Measurements from ENCODE around the gene BCL6B.

BCL6B gene

DNA sequence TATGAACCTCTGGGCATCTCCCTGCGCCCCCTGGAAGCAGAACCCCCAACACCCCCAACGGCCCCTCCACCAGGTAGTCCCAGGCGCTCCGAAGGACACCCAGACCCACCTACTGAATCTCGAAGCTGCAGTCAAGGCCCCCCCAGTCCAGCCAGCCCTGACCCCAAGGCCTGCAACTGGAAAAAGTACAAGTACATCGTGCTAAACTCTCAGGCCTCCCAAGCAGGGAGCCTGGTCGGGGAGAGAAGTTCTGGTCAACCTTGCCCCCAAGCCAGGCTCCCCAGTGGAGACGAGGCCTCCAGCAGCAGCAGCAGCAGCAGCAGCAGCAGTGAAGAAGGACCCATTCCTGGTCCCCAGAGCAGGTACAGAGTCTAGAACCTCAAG is 1.5 kb downstream of the BCL6B start:
- no peak for TF ChIP-seq TCF12 (IDR thresholded peaks at IDR 0.05; ENCODE audit: low read depth)
- TF ChIP-seq TEAD4 (IDR thresholded peaks at IDR 0.05) = no peak
- TF ChIP-seq, protein P1, sequence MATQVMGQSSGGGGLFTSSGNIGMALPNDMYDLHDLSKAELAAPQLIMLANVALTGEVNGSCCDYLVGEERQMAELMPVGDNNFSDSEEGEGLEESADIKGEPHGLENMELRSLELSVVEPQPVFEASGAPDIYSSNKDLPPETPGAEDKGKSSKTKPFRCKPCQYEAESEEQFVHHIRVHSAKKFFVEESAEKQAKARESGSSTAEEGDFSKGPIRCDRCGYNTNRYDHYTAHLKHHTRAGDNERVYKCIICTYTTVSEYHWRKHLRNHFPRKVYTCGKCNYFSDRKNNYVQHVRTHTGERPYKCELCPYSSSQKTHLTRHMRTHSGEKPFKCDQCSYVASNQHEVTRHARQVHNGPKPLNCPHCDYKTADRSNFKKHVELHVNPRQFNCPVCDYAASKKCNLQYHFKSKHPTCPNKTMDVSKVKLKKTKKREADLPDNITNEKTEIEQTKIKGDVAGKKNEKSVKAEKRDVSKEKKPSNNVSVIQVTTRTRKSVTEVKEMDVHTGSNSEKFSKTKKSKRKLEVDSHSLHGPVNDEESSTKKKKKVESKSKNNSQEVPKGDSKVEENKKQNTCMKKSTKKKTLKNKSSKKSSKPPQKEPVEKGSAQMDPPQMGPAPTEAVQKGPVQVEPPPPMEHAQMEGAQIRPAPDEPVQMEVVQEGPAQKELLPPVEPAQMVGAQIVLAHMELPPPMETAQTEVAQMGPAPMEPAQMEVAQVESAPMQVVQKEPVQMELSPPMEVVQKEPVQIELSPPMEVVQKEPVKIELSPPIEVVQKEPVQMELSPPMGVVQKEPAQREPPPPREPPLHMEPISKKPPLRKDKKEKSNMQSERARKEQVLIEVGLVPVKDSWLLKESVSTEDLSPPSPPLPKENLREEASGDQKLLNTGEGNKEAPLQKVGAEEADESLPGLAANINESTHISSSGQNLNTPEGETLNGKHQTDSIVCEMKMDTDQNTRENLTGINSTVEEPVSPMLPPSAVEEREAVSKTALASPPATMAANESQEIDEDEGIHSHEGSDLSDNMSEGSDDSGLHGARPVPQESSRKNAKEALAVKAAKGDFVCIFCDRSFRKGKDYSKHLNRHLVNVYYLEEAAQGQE (IDR thresholded peaks at IDR 0.05; ENCODE audit: low read depth) = no peak
- TF ChIP-seq NFIC (IDR thresholded peaks at IDR 0.05) = no peak; the same call in 1 of the 2 replicates
- no peak for TF ChIP-seq RAD21 (IDR thresholded peaks at IDR 0.05; ENCODE audit: low read depth)
- no peak for TF ChIP-seq FOXM1 (IDR thresholded peaks at IDR 0.05; ENCODE audit: borderline replicate concordance, low read depth)
- TF ChIP-seq CREB1 (IDR thresholded peaks at IDR 0.05; ENCODE audit: low read depth) = no peak
- TF ChIP-seq, protein P2, sequence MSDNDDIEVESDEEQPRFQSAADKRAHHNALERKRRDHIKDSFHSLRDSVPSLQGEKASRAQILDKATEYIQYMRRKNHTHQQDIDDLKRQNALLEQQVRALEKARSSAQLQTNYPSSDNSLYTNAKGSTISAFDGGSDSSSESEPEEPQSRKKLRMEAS (IDR thresholded peaks at IDR 0.05) = no peak
- TF ChIP-seq EGR1 (IDR thresholded peaks at IDR 0.05) = no peak
- TF ChIP-seq, protein P3, sequence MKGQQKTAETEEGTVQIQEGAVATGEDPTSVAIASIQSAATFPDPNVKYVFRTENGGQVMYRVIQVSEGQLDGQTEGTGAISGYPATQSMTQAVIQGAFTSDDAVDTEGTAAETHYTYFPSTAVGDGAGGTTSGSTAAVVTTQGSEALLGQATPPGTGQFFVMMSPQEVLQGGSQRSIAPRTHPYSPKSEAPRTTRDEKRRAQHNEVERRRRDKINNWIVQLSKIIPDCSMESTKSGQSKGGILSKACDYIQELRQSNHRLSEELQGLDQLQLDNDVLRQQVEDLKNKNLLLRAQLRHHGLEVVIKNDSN (IDR thresholded peaks at IDR 0.05) = no peak
- no peak for TF ChIP-seq EP300 (IDR thresholded peaks at IDR 0.05; ENCODE audit: borderline replicate concordance)
- TF ChIP-seq TAF1 (IDR thresholded peaks at IDR 0.05; ENCODE audit: low read depth) = no peak
- no peak for TF ChIP-seq CEBPB (IDR thresholded peaks at IDR 0.05)
- no peak for TF ChIP-seq ZBTB7A (IDR thresholded peaks at IDR 0.05; ENCODE audit: low read depth)
- TF ChIP-seq YY1 (IDR thresholded peaks at IDR 0.05; ENCODE audit: low read depth) = no peak

DNA sequence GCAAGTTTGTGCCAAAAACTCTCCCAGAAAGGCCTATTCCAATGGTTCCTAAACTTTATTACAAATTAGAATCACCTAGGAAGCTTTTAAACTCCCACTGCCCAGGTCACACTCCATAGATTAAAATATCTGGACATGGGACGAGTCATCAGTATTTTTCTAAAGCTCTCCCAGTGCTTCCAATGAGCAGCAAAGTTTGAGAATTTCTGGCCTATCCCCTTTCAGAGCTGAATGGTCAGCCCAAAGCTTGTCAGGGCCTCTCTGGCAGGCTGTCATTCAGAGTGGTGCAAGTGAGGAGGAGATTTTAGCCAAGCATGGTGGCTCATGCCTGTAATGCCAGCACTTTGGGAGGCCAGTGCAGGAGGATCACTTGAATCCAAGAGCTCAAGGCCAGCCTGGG is 2.4 kb downstream of the BCL6B start:
- TF ChIP-seq ZBTB7A (IDR thresholded peaks at IDR 0.05; ENCODE audit: low read depth) (no peak), RAD21 (IDR thresholded peaks at IDR 0.05; ENCODE audit: low read depth) (no peak), EP300 (IDR thresholded peaks at IDR 0.05; ENCODE audit: borderline replicate concordance) (no peak), CEBPB (IDR thresholded peaks at IDR 0.05) (no peak), TEAD4 (IDR thresholded peaks at IDR 0.05) (no peak), YY1 (IDR thresholded peaks at IDR 0.05; ENCODE audit: low read depth) (no peak)
- TF ChIP-seq, protein P3 (IDR thresholded peaks at IDR 0.05) = no peak

DNA sequence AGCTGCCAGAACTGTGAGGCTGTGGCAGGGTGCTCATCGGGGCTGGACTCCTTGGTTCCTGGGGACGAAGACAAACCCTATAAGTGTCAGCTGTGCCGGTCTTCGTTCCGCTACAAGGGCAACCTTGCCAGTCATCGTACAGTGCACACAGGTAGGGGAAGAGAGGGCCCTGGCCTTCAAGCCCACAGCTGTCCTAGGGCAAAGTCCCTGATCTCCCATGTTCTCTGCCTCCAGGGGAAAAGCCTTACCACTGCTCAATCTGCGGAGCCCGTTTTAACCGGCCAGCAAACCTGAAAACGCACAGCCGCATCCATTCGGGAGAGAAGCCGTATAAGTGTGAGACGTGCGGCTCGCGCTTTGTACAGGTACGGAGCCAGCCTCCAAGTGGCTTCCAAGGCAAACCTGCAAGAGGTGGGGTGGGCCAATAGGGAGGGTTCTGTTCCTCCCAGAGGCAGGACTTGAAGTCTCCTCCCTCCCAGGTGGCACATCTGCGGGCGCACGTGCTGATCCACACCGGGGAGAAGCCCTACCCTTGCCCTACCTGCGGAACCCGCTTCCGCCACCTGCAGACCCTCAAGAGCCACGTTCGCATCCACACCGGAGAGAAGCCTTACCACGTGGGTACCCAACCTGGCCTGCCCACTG is 3.7 kb downstream of the BCL6B start:
- no peak for TF ChIP-seq NFIC (IDR thresholded peaks at IDR 0.05)
- TF ChIP-seq, protein P3 (IDR thresholded peaks at IDR 0.05) = no peak
- no peak for TF ChIP-seq CREB1 (IDR thresholded peaks at IDR 0.05; ENCODE audit: low read depth)
- no peak for TF ChIP-seq EGR1 (IDR thresholded peaks at IDR 0.05)
- no peak for TF ChIP-seq FOXM1 (IDR thresholded peaks at IDR 0.05; ENCODE audit: borderline replicate concordance, low read depth)
- no peak for TF ChIP-seq ZBTB7A (IDR thresholded peaks at IDR 0.05; ENCODE audit: low read depth)
- no peak for TF ChIP-seq TCF12 (IDR thresholded peaks at IDR 0.05; ENCODE audit: low read depth)
- TF ChIP-seq, protein P1 (IDR thresholded peaks at IDR 0.05; ENCODE audit: low read depth) = no peak
- TF ChIP-seq RAD21 (IDR thresholded peaks at IDR 0.05; ENCODE audit: low read depth) = no peak
- TF ChIP-seq, protein P2 (IDR thresholded peaks at IDR 0.05) = no peak
- TF ChIP-seq EP300 (IDR thresholded peaks at IDR 0.05; ENCODE audit: borderline replicate concordance) = no peak
- TF ChIP-seq CEBPB (IDR thresholded peaks at IDR 0.05) = no peak
- no peak for TF ChIP-seq YY1 (IDR thresholded peaks at IDR 0.05; ENCODE audit: low read depth)
- no peak for TF ChIP-seq TAF1 (IDR thresholded peaks at IDR 0.05; ENCODE audit: low read depth)
- no peak for TF ChIP-seq TEAD4 (IDR thresholded peaks at IDR 0.05)

DNA sequence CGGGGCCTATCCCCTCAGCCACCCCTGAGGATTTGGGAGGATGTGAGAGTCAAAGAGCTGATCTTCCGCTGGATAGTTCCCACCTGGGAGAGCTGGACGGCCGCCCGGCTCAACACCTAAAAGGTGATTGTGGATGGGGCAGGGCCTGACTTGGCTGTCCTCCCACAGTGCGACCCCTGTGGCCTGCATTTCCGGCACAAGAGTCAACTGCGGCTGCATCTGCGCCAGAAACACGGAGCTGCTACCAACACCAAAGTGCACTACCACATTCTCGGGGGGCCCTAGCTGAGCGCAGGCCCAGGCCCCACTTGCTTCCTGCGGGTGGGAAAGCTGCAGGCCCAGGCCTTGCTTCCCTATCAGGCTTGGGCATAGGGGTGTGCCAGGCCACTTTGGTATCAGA is 4.5 kb downstream of the BCL6B start:
- no peak for TF ChIP-seq EGR1 (IDR thresholded peaks at IDR 0.05)
- TF ChIP-seq, protein P2 (IDR thresholded peaks at IDR 0.05) = no peak
- TF ChIP-seq EP300 (IDR thresholded peaks at IDR 0.05; ENCODE audit: borderline replicate concordance) = no peak
- no peak for TF ChIP-seq FOXM1 (IDR thresholded peaks at IDR 0.05; ENCODE audit: borderline replicate concordance, low read depth)
- TF ChIP-seq, protein P1 (IDR thresholded peaks at IDR 0.05; ENCODE audit: low read depth) = no peak
- TF ChIP-seq TEAD4 (IDR thresholded peaks at IDR 0.05) = no peak
- no peak for TF ChIP-seq RAD21 (IDR thresholded peaks at IDR 0.05; ENCODE audit: low read depth)
- TF ChIP-seq YY1 (IDR thresholded peaks at IDR 0.05; ENCODE audit: low read depth) = no peak
- no peak for TF ChIP-seq TCF12 (IDR thresholded peaks at IDR 0.05; ENCODE audit: low read depth)
- no peak for TF ChIP-seq CEBPB (IDR thresholded peaks at IDR 0.05)
- TF ChIP-seq CREB1 (IDR thresholded peaks at IDR 0.05; ENCODE audit: low read depth) = no peak
- TF ChIP-seq, protein P3 (IDR thresholded peaks at IDR 0.05) = no peak
- TF ChIP-seq ZBTB7A (IDR thresholded peaks at IDR 0.05; ENCODE audit: low read depth) = no peak
- TF ChIP-seq NFIC (IDR thresholded peaks at IDR 0.05) = no peak
- TF ChIP-seq TAF1 (IDR thresholded peaks at IDR 0.05; ENCODE audit: low read depth) = no peak

All from Ishikawa (cell line).